ENCODE measurements around the gene MLLT1.

Gene MLLT1

GRCh38 chr19:6216996-6217751, 62.6 kb downstream of the MLLT1 start:
- no peak overlapping the region for H3K4me3 Mint-ChIP-seq
- H3K27ac Mint-ChIP-seq, result no peak overlapping the region
- H3K36me3 Mint-ChIP-seq, result peaks cover 10% of the 10 kb centered on the region
- peaks cover 6% of the 10 kb centered on the region for H3K4me1 Mint-ChIP-seq
- no peaks in the 10 kb centered on the region for H3K9me3 Mint-ChIP-seq
- no peak for ATAC-seq
- H3K27me3 Mint-ChIP-seq, result no peaks in the 10 kb centered on the region

GRCh38 chr19:6216236-6216995, 63.4 kb downstream of the MLLT1 start:
- H3K27ac Mint-ChIP-seq, result no peak overlapping the region
- no peaks in the 10 kb centered on the region for H3K9me3 Mint-ChIP-seq
- peaks cover 15% of the 10 kb centered on the region for H3K36me3 Mint-ChIP-seq
- H3K4me1 Mint-ChIP-seq, result peaks cover 6% of the 10 kb centered on the region
- ATAC-seq, result no peak
- H3K4me3 Mint-ChIP-seq, result no peak overlapping the region
- H3K27me3 Mint-ChIP-seq, result no peaks in the 10 kb centered on the region

- no peak for ATAC-seq
- Mint-ChIP-seq H3K9me3 (no peaks in the 10 kb centered on the region), H3K4me1 (peaks cover 6% of the 10 kb centered on the region), H3K4me3 (no peak overlapping the region), H3K36me3 (peaks cover 17% of the 10 kb centered on the region), H3K27me3 (no peaks in the 10 kb centered on the region), H3K27ac (no peak overlapping the region)
Measured at GRCh38 chr19:6215701-6216235, 64.0 kb downstream of the MLLT1 start.

DNA sequence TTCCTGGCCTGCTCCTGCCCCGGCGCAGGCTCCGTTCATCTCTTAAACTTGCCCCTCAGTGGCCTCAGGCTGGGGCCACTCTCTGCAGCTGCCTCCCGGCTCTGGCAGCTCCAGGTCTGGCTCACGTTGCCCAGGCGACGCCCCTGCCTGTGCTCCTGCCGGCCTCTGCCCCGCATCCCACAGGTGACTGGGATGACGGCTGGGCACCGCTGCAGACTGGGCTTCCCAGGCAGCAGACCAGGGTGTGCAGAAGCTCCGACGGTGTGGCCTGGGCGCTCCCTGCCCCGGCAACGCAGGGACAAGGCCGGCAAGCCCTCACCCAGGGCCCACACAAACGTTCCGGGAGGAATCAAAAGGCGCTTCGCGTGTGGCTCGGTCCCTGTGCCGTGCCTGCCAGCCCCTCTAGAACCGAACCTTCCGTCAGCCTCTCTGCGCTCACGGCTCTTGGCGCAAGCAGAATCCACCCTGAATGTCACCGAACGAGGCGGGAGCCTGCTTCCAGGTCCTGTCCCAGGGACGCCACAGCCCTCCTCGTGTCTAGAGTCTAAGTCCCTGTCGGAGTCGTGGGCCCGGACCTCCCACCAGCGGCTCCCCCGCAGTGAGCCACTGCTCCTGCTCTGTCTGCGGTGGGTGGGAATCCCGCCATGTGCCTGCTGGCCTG, 64.8 kb downstream of the MLLT1 start:
- Mint-ChIP-seq H3K27me3 (no peaks in the 10 kb centered on the region), H3K9me3 (no peaks in the 10 kb centered on the region), H3K27ac (no peak overlapping the region), H3K4me1 (peaks cover 6% of the 10 kb centered on the region), H3K4me3 (no peak overlapping the region), H3K36me3 (peaks cover 22% of the 10 kb centered on the region)
- ATAC-seq, result no peak

- H3K4me3 Mint-ChIP-seq, result no peak overlapping the region
- no peaks in the 10 kb centered on the region for H3K27me3 Mint-ChIP-seq
- no peak for ATAC-seq
Measured at GRCh38 chr19:6213696-6214641, 65.8 kb downstream of the MLLT1 start.

DNA sequence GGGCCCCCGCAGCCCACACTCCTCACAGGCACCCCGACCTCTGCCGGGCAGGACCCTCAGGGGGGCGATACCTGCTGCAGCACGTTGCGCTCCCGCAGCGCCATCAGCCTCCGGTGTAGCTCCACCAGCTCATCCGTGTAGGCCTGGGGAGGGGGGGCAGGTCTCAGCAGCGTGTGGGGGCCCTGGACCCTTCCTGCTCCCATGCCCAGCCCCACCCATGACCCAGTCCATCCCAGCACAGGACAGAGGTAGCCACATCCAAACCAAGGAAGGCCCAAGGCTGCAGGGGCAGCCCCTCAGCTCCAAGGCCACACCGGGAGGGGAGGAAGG, 66.5 kb downstream of the MLLT1 start:
- H3K9me3 Mint-ChIP-seq, result peaks cover 5% of the 10 kb centered on the region
- H3K4me1 Mint-ChIP-seq, result peaks cover 1% of the 10 kb centered on the region
- peaks cover 22% of the 10 kb centered on the region for H3K36me3 Mint-ChIP-seq
- no peak overlapping the region for H3K27ac Mint-ChIP-seq
- ATAC-seq, result peak; percentile 2
- H3K4me3 Mint-ChIP-seq, result no peak overlapping the region
- no peaks in the 10 kb centered on the region for H3K27me3 Mint-ChIP-seq

More at GRCh38 chr19:6213696-6214641, 65.8 kb downstream of the MLLT1 start:
- Mint-ChIP-seq H3K27ac (no peak overlapping the region), H3K4me1 (peaks cover 6% of the 10 kb centered on the region), H3K9me3 (peaks cover 5% of the 10 kb centered on the region), H3K36me3 (peaks cover 22% of the 10 kb centered on the region)

- ATAC-seq, result peak; percentile 3
- no peaks in the 10 kb centered on the region for H3K4me1 Mint-ChIP-seq
- H3K4me3 Mint-ChIP-seq, result no peak overlapping the region
- peaks cover 5% of the 10 kb centered on the region for H3K9me3 Mint-ChIP-seq
- no peaks in the 10 kb centered on the region for H3K27me3 Mint-ChIP-seq
- H3K27ac Mint-ChIP-seq, result no peak overlapping the region
- peaks cover 22% of the 10 kb centered on the region for H3K36me3 Mint-ChIP-seq
Measured at GRCh38 chr19:6212403-6213265, 67.1 kb downstream of the MLLT1 start.

- peaks cover 5% of the 10 kb centered on the region for H3K9me3 Mint-ChIP-seq
- no peak overlapping the region for H3K4me3 Mint-ChIP-seq
- H3K4me1 Mint-ChIP-seq, result no peaks in the 10 kb centered on the region
- H3K27me3 Mint-ChIP-seq, result no peaks in the 10 kb centered on the region
- H3K27ac Mint-ChIP-seq, result no peak overlapping the region
- no peak for ATAC-seq
- H3K36me3 Mint-ChIP-seq, result peaks cover 22% of the 10 kb centered on the region
Measured at GRCh38 chr19:6211632-6212402, 68.0 kb downstream of the MLLT1 start.

GRCh38 chr19:6210721-6211600, 68.8 kb downstream of the MLLT1 start:
- Mint-ChIP-seq H3K27me3 (no peaks in the 10 kb centered on the region), H3K36me3 (peaks cover 22% of the 10 kb centered on the region), H3K27ac (no peak overlapping the region)

GRCh38 chr19:6210091-6210490, 69.7 kb downstream of the MLLT1 start:
- Mint-ChIP-seq H3K4me3 (no peak overlapping the region), H3K4me1 (no peaks in the 10 kb centered on the region), H3K27me3 (no peaks in the 10 kb centered on the region), H3K27ac (no peak overlapping the region), H3K9me3 (peaks cover 5% of the 10 kb centered on the region), H3K36me3 (peaks cover 22% of the 10 kb centered on the region)
- no peak for ATAC-seq

More at GRCh38 chr19:6210721-6211600, 68.8 kb downstream of the MLLT1 start:
- no peak for ATAC-seq
- H3K4me1 Mint-ChIP-seq, result no peaks in the 10 kb centered on the region
- H3K9me3 Mint-ChIP-seq, result peaks cover 5% of the 10 kb centered on the region
- H3K4me3 Mint-ChIP-seq, result no peak overlapping the region

- peaks cover 22% of the 10 kb centered on the region for H3K36me3 Mint-ChIP-seq
- H3K4me1 Mint-ChIP-seq, result no peaks in the 10 kb centered on the region
- H3K9me3 Mint-ChIP-seq, result peaks cover 5% of the 10 kb centered on the region
- no peaks in the 10 kb centered on the region for H3K27me3 Mint-ChIP-seq
- no peak for ATAC-seq
- H3K4me3 Mint-ChIP-seq, result no peak overlapping the region
- no peak overlapping the region for H3K27ac Mint-ChIP-seq
Measured at GRCh38 chr19:6209680-6210079, 70.1 kb downstream of the MLLT1 start.

GRCh38 chr19:6209233-6209632, 70.5 kb downstream of the MLLT1 start:
- no peaks in the 10 kb centered on the region for H3K4me1 Mint-ChIP-seq
- no peak for ATAC-seq
- H3K36me3 Mint-ChIP-seq, result peaks cover 22% of the 10 kb centered on the region
- no peak overlapping the region for H3K4me3 Mint-ChIP-seq
- H3K27ac Mint-ChIP-seq, result no peak overlapping the region
- H3K27me3 Mint-ChIP-seq, result no peaks in the 10 kb centered on the region
- H3K9me3 Mint-ChIP-seq, result peaks cover 5% of the 10 kb centered on the region
